Measurements from ENCODE around the gene PCDHGB6.
"Not testable (repeated sequence)": the region's sequence is repeated elsewhere in the genome, so short reads cannot be mapped to it uniquely, and the experiment has no call there.

The PCDHGB6 gene

GRCh38 chr5:141399555-141400258 lies 8.1 kb upstream of the PCDHGB6 start:
- Mint-ChIP-seq H3K4me3 (no peak overlapping the region), H3K4me1 (no peaks in the 10 kb centered on the region), H3K27me3 (peaks cover 20% of the 10 kb centered on the region), H3K27ac (no peak overlapping the region), H3K36me3 (peaks cover 4% of the 10 kb centered on the region), H3K9me3 (peaks cover 7% of the 10 kb centered on the region)
- DNase-seq (ENCODE audit: low spot score in 2 of 2) (no peak), ATAC-seq (ENCODE audit: low read depth) (no peak)

DNA sequence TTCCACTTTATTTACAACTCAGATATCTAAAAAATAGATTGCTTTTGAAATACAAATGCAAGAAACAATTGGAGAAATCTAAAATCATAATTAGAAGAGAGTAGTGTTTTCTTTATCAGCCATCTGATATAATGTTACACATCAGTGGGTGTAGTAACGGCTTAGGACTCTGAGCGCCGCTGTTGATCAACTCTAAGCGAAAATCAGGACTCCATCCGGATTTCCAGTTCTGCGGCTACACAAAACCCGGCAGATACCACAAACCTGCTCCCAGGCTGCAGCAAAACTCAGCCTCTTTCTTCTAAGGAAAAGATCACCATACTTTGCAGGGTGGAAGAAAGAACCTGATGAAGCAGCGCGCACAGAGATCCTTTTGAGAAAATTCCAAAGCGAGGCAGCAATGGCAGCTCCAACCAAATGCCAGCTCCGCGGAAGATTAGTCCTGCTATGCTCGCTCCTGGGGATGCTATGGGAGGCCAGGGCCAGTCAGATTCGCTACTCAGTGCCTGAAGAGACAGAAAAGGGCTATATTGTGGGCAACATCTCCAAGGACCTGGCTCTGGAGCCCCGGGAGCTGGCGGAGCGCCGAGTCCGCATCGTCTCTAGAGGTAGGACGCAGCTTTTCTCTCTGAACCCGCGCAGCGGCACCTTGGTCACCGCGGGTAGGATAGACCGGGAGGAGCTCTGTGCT lies 5.1 kb upstream of the PCDHGB6 start, which contains the start of gene PCDHGA9:
Gene PCDHGA9, plus strand, starts transcription at position 226 of the 691 bp plus-strand sequence. Its CDS starts 175 bp downstream, at position 401.
- DNase-seq (ENCODE audit: low spot score in 2 of 2) (no peak), ATAC-seq (ENCODE audit: low read depth) (no peak)
- peaks cover 21% of the 10 kb centered on the region for H3K27me3 Mint-ChIP-seq
- peak within 1 kb of the TSS; percentile 67 for H3K4me3 Mint-ChIP-seq
- H3K4me1 Mint-ChIP-seq = no peaks in the 10 kb centered on the region
- peaks cover 7% of the 10 kb centered on the region for H3K36me3 Mint-ChIP-seq
- peaks cover 13% of the 10 kb centered on the region for H3K9me3 Mint-ChIP-seq
- H3K27ac Mint-ChIP-seq = no peak within 1 kb of the TSS

GRCh38 chr5:141403387-141403786 lies 4.4 kb upstream of the PCDHGB6 start:
- peaks cover 9% of the 10 kb centered on the region for H3K36me3 Mint-ChIP-seq
- peaks cover 15% of the 10 kb centered on the region for H3K9me3 Mint-ChIP-seq
- peaks cover 23% of the 10 kb centered on the region for H3K27me3 Mint-ChIP-seq
- no peak overlapping the region for H3K27ac Mint-ChIP-seq
- peaks cover 2% of the 10 kb centered on the region for H3K4me1 Mint-ChIP-seq
- ATAC-seq (ENCODE audit: low read depth) = no peak
- no peak overlapping the region for H3K4me3 Mint-ChIP-seq
- no peak for DNase-seq (ENCODE audit: low spot score in 2 of 2)

GRCh38 chr5:141409598-141410306 lies 1.9 kb downstream of the PCDHGB6 start:
- Mint-ChIP-seq H3K36me3 (peaks cover 12% of the 10 kb centered on the region), H3K27ac (peak overlapping the region; percentile 77), H3K9me3 (peaks cover 15% of the 10 kb centered on the region), H3K4me1 (peaks cover 8% of the 10 kb centered on the region), H3K27me3 (peaks cover 28% of the 10 kb centered on the region), H3K4me3 (no peak overlapping the region)
- DNase-seq (ENCODE audit: low spot score in 2 of 2) (no peak), ATAC-seq (ENCODE audit: low read depth) (no peak)

DNA sequence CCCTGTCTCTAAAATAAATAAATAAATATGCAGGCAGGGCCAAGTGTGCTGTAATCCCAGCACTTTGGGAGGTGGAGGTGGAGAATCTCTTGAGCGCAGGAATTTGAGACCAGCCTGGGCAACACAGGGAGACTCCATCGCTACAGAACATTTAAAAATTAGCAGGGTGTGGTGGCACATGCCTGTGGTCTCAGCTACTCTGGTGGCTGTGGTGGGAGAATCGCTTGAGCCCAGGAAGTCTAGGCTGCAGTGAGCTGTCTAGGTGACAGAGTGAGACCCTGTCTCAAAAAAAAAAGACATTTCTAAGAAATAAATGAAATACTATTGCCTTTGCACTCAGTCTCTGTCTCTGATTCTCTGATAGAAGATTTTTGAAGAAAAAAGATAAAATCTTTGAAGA lies 3.8 kb downstream of the PCDHGB6 start:
- H3K4me1 Mint-ChIP-seq = peaks cover 8% of the 10 kb centered on the region
- H3K27me3 Mint-ChIP-seq = peaks cover 25% of the 10 kb centered on the region
- DNase-seq (ENCODE audit: low spot score in 2 of 2) (no peak), ATAC-seq (ENCODE audit: low read depth) (no peak)
- no peak overlapping the region for H3K27ac Mint-ChIP-seq
- peaks cover 9% of the 10 kb centered on the region for H3K9me3 Mint-ChIP-seq
- H3K4me3 Mint-ChIP-seq = no peak overlapping the region
- peaks cover 9% of the 10 kb centered on the region for H3K36me3 Mint-ChIP-seq

- peaks cover 11% of the 10 kb centered on the region for H3K36me3 Mint-ChIP-seq
- no peak for DNase-seq (ENCODE audit: low spot score in 2 of 2)
- peaks cover 11% of the 10 kb centered on the region for H3K9me3 Mint-ChIP-seq
- H3K27me3 Mint-ChIP-seq = peaks cover 27% of the 10 kb centered on the region
- peak; percentile 75 for ATAC-seq (ENCODE audit: low read depth)
- peak within 1 kb of the TSS; percentile 86 for H3K4me3 Mint-ChIP-seq
- H3K27ac Mint-ChIP-seq = peak within 1 kb of the TSS; percentile 70
- H3K4me1 Mint-ChIP-seq = peaks cover 10% of the 10 kb centered on the region
These were observed 5.2 kb downstream of the PCDHGB6 start, which contains the start of gene PCDHGA10 for GRCh38 chr5:141412854-141413539. Gene PCDHGA10, plus strand, starts transcription at chr5:141412987. Its CDS starts 189 bp downstream, at chr5:141413176.

- ATAC-seq (ENCODE audit: low read depth) (no peak), DNase-seq (ENCODE audit: low spot score in 2 of 2) (no peak)
- H3K27ac Mint-ChIP-seq = no peak overlapping the region
These were observed 5.8 kb downstream of the PCDHGB6 start for GRCh38 chr5:141413540-141414069.

DNA sequence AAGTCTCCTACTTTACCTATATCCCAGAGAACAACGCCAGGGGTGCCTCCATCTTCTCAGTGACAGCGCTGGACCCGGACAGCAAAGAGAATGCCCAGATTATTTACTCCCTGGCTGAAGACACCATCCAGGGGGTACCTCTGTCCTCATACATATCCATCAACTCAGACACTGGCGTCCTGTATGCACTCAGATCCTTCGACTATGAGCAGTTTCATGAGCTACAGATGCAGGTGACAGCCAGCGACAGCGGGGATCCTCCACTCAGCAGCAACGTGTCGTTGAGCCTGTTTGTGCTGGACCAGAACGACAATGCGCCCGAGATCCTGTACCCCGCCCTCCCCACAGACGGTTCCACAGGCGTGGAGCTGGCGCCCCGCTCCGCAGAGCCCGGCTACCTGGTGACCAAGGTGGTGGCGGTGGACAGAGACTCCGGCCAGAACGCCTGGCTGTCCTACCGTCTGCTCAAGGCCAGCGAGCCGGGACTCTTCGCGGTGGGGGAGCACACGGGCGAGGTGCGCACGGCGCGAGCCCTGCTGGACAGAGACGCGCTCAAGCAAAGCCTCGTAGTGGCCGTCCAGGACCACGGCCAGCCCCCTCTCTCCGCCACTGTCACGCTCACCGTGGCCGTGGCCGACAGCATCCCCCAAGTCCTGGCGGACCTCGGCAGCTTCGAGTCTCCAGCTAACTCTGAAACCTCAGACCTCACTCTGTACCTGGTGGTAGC lies 6.9 kb downstream of the PCDHGB6 start:
- H3K27ac Mint-ChIP-seq = peak overlapping the region; percentile 16
- H3K36me3 Mint-ChIP-seq; H3K4me1 Mint-ChIP-seq; DNase-seq (ENCODE audit: low spot score in 2 of 2); H3K4me3 Mint-ChIP-seq; ATAC-seq (ENCODE audit: low read depth): not testable (repeated sequence)
- peaks cover 26% of the 10 kb centered on the region for H3K27me3 Mint-ChIP-seq
- H3K9me3 Mint-ChIP-seq = peaks cover 12% of the 10 kb centered on the region

More at GRCh38 chr5:141413540-141414069, 5.8 kb downstream of the PCDHGB6 start:
- Mint-ChIP-seq H3K9me3 (peaks cover 12% of the 10 kb centered on the region), H3K36me3 (peaks cover 9% of the 10 kb centered on the region), H3K27me3 (peaks cover 29% of the 10 kb centered on the region), H3K4me3 (peak overlapping the region; percentile 86), H3K4me1 (peaks cover 8% of the 10 kb centered on the region)

GRCh38 chr5:141415275-141415618 lies 7.4 kb downstream of the PCDHGB6 start:
- peak overlapping the region; percentile 12 for H3K4me3 Mint-ChIP-seq
- H3K36me3 Mint-ChIP-seq; H3K27ac Mint-ChIP-seq; H3K4me1 Mint-ChIP-seq; DNase-seq (ENCODE audit: low spot score in 2 of 2): not testable (repeated sequence)
- peaks cover 11% of the 10 kb centered on the region for H3K9me3 Mint-ChIP-seq
- peak; percentile 19 for ATAC-seq (ENCODE audit: low read depth)
- H3K27me3 Mint-ChIP-seq = peaks cover 25% of the 10 kb centered on the region

DNA sequence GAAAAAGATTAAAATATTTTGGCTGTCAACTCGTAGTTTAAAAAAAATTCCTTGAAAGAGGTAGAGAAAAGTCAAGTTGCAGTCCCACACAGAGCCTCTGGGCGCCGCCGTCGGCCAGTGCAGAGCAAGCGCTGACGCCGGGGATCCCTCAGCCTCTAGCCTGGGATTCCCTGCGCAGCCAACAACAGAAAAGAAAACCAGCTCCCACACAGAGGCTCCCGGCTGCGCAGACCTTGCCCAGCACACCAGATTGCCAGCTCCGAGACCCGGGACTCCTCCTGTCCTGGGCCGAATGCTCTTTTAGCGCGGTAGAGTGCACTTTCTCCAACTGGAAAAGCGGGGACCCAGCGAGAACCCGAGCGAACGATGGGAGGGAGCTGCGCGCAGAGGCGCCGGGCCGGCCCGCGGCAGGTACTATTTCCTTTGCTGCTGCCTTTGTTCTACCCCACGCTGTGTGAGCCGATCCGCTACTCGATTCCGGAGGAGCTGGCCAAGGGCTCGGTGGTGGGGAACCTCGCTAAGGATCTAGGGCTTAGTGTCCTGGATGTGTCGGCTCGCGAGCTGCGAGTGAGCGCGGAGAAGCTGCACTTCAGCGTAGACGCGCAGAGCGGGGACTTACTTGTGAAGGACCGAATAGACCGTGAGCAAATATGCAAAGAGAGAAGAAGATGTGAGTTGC lies 9.8 kb downstream of the PCDHGB6 start, which contains the start of gene PCDHGB7:
Gene PCDHGB7, plus strand, starts transcription at position 184 of the 679 bp plus-strand sequence. Its CDS starts 183 bp downstream, at position 367.
- ATAC-seq (ENCODE audit: low read depth) = peak; percentile 55
- Mint-ChIP-seq H3K27me3 (peaks cover 21% of the 10 kb centered on the region), H3K4me3 (peak within 1 kb of the TSS; percentile 74), H3K4me1 (peaks cover 11% of the 10 kb centered on the region), H3K27ac (peak within 1 kb of the TSS; percentile 45), H3K9me3 (peaks cover 12% of the 10 kb centered on the region)
- not testable (repeated sequence) for DNase-seq (ENCODE audit: low spot score in 2 of 2); H3K36me3 Mint-ChIP-seq

- no peak overlapping the region for H3K27ac Mint-ChIP-seq
- H3K27me3 Mint-ChIP-seq = peaks cover 19% of the 10 kb centered on the region
- H3K4me1 Mint-ChIP-seq = peaks cover 4% of the 10 kb centered on the region
- DNase-seq (ENCODE audit: low spot score in 2 of 2) = no peak
- no peak for ATAC-seq (ENCODE audit: low read depth)
- H3K4me3 Mint-ChIP-seq = no peak overlapping the region
- H3K9me3 Mint-ChIP-seq = peaks cover 15% of the 10 kb centered on the region
- H3K36me3 Mint-ChIP-seq = peaks cover 5% of the 10 kb centered on the region
These were observed 11.5 kb downstream of the PCDHGB6 start for GRCh38 chr5:141419074-141419880.

Measured in memory B cell (primary cell).